Sigmoid colon (tissue), 7 donors: Measurements from ENCODE around the gene SLC39A6. TPM values are rescaled to one million over a fixed set of nuclear protein-coding genes. Genes with fewer than 3 reads are reported as not detected.

Experiments
- DNase-seq: peaks from one replicate; pipeline ENCODE4 v3.0.0-alpha.2; 2019
- H3K27ac ChIP-seq, 4 donors: fragments of 200-600 bp; sonication (generic); one replicate each; pipeline ENCODE4 v1.5.1; 2016 to 2019; ENCODE audit warnings: mild to moderate bottlenecking in 1 of 4
- H3K27me3 ChIP-seq, 3 donors: fragments of 200-600 bp; sonication (generic); one replicate each; pipeline ENCODE4 v1.5.1; 2019; ENCODE audit warnings: mild to moderate bottlenecking in 1 of 3
- H3K36me3 ChIP-seq, 4 donors: fragments of 200-600 bp; sonication (generic); one replicate each; pipeline ENCODE4 v1.5.1; 2016 to 2019
- H3K4me1 ChIP-seq, 4 donors: fragments of 200-600 bp; sonication (generic); one replicate each; pipeline ENCODE4 v1.5.1; 2017 to 2019
- H3K4me3 ChIP-seq, 4 donors: fragments of 200-600 bp; sonication (generic); one replicate each; pipeline ENCODE4 v1.5.1; 2017 to 2019; ENCODE audit warnings: mild to moderate bottlenecking in 2 of 4, moderate library complexity in 1 of 4
- H3K9me3 ChIP-seq, 4 donors: fragments of 200-600 bp in 3 of 4; sonication (generic) in 3 of 4; one replicate each; pipeline versions ENCODE4 v1.5.1 to v1.6.1; 2013 to 2019
- EP300 ChIP-seq, 4 donors: sonication (generic); formaldehyde crosslinking; IDR thresholded peaks; one replicate each; pipeline ENCODE4 v1.6.1; 2017; ENCODE audit warnings: antibody characterized with exemption in 4 of 4
- POLR2A ChIP-seq, 2 donors: fragments of 450-650 bp; IDR thresholded peaks; one replicate each; pipeline ENCODE4 v1.6.1; 2016; ENCODE audit warnings: antibody characterized with exemption in 2 of 2, mild to moderate bottlenecking in 2 of 2, moderate library complexity in 2 of 2
- POLR2AphosphoS5 ChIP-seq, 4 donors: sonication (generic); formaldehyde crosslinking; IDR thresholded peaks; one replicate each; pipeline ENCODE4 v1.6.1; 2017; ENCODE audit warnings: antibody characterized with exemption in 4 of 4
- WGBS, 2 donors: extraction: QIAGEN DNeasy Blood & Tissue Kit; methylation state at CpG; one replicate each; pipeline ENCODE4 v1.1.7; 2013; 5-methylcytosine and 5-hydroxymethylcytosine counted together
- intact Hi-C: fragments of 100-400 bp; cut with DNase I; formaldehyde crosslinking; loops from one replicate; pipeline ENCODE4 v1.15.1; 2023
- polyA plus RNA-seq, 3 donors: library from polyadenylated mRNA; stranded (reverse); fragments of 200-250 nt; gene quantifications; one replicate each; pipeline ENCODE4 v1.2.3, GENCODE V29; 2013
- total RNA-seq, 4 donors: library from RNA; depleted of rRNA; stranded (reverse); fragments of >200 nt; gene quantifications; one replicate each; pipeline ENCODE4 v1.1.0, GENCODE V29; 2016
- TF ChIP-seq, protein P1 (sequence below), 4 experiments: fragments of 450-650 bp in 3 of 4; fragments of 200-600 bp in 1 of 4; IDR thresholded peaks; one replicate each; pipeline ENCODE4 v1.5.1; 2016 to 2019; ENCODE audit warnings: antibody characterized with exemption in 4 of 4, mild to moderate bottlenecking in 3 of 4, moderate library complexity in 2 of 4
- donor health status: healthy with polysubstance abuse.
- donor health status: Bipolar disorder and iron deficiency.
- donor health status: healthy.

The SLC39A6 gene
- total and polyA plus RNA-seq, 7 donors = 1.8 to 34.6 (median 28.1) TPM

DNA sequence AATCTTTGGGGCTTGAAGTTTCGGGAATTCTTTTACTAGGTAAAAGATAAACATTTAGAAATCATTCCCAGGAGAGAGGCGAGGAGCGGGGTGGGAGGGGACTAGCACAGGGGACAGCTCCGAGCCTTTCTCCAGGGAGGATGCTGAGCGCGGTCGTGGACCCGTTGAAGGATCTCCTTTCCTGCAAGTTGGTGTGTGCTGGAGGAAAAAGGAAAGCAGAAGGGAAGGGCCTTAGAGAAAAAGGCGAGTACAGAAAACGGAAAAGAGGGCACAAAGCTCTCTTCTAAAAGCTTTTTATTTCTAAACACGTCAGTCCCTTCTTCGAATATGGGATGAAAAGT lies 640 bp downstream of the SLC39A6 start:
- WGBS, 2 donors = 1% methylated on average over 12 of the region's 12 CpGs
- intact Hi-C loops = loop anchor here (5.0 kb wide), 2 partner anchors 156 to 631 kb away; partner anchors contain the start of genes INO80C and RMP24
- no peaks in the 10 kb centered on the region for H3K9me3 ChIP-seq
- peak overlapping the region; percentile 96 to 99 (median 98) for H3K27ac ChIP-seq
- H3K4me1 ChIP-seq = peaks cover 6 to 40% (median 30%) of the 10 kb centered on the region in 4 donors
- TF ChIP-seq, protein P1, sequence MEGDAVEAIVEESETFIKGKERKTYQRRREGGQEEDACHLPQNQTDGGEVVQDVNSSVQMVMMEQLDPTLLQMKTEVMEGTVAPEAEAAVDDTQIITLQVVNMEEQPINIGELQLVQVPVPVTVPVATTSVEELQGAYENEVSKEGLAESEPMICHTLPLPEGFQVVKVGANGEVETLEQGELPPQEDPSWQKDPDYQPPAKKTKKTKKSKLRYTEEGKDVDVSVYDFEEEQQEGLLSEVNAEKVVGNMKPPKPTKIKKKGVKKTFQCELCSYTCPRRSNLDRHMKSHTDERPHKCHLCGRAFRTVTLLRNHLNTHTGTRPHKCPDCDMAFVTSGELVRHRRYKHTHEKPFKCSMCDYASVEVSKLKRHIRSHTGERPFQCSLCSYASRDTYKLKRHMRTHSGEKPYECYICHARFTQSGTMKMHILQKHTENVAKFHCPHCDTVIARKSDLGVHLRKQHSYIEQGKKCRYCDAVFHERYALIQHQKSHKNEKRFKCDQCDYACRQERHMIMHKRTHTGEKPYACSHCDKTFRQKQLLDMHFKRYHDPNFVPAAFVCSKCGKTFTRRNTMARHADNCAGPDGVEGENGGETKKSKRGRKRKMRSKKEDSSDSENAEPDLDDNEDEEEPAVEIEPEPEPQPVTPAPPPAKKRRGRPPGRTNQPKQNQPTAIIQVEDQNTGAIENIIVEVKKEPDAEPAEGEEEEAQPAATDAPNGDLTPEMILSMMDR (IDR thresholded peaks at IDR 0.05) = no peak
- TF ChIP-seq EP300 (IDR thresholded peaks at IDR 0.05) (no peak), POLR2AphosphoS5 (IDR thresholded peaks at IDR 0.05) (no peak), POLR2A (IDR thresholded peaks at IDR 0.05) (no peak)
- H3K36me3 ChIP-seq = peaks cover 0 to 10% (median 2%) of the 10 kb centered on the region in 4 donors
- H3K27me3 ChIP-seq = no peaks in the 10 kb centered on the region
- peak overlapping the region; percentile 68 to 89 (median 74) for H3K4me3 ChIP-seq
- no peak for DNase-seq

DNA sequence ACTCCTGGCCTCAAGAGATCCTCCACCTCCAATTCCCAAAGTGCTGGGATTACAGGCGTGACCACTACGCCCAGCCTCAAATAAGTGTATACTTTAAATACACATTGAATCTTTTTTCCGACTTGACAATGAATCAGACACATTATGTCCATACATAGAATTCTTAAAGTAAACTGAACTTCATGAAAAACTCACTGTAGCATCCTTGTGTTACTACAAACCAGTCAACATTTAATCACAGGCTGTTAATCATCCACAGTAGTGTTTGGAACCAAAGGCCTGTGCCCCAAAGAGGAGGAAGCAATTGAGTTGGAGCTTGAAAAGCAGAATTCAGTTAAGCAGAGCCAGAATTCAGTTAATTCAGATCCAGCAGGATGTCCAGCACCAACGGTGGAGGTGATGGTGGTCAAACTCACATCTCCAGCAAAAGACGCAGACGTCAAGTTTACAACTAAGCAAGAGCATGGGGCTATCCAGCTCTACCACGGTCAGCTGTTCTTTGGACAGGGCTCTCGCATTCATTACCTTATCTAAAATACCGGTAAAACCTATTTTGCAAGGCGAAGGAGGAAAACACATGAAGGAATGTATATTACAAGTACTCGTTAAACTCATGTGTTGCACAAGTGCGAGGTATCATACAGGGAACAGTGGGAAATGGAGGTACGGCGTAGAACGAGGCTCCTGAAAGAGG lies 1.2 kb downstream of the SLC39A6 start:
- Histone ChIP-seq H3K27ac (peak overlapping the region; percentile 96 to 99 (median 98)), H3K4me1 (peaks cover 6 to 37% (median 29%) of the 10 kb centered on the region in 4 donors), H3K9me3 (no peaks in the 10 kb centered on the region), H3K27me3 (no peaks in the 10 kb centered on the region), H3K36me3 (peaks cover 0 to 14% (median 2%) of the 10 kb centered on the region in 4 donors), H3K4me3 (peak overlapping the region; percentile 68 to 89 (median 74))
- intact Hi-C loops = loop anchor here (5.0 kb wide), 2 partner anchors 156 to 631 kb away; partner anchors contain the start of genes INO80C and RMP24
- TF ChIP-seq, protein P1 (IDR thresholded peaks at IDR 0.05) = no peak
- TF ChIP-seq EP300 (IDR thresholded peaks at IDR 0.05) (no peak), POLR2A (IDR thresholded peaks at IDR 0.05) (no peak), POLR2AphosphoS5 (IDR thresholded peaks at IDR 0.05) (no peak)
- DNase-seq = no peak
- WGBS, 2 donors = 35 to 44% methylated on average over 15 of the region's 15 CpGs

- no peaks in the 10 kb centered on the region for H3K27me3 ChIP-seq
- no peaks in the 10 kb centered on the region for H3K9me3 ChIP-seq
- H3K36me3 ChIP-seq = peaks cover 0 to 27% (median 5%) of the 10 kb centered on the region in 4 donors
- 94 to 95% methylated on average over 8 of the region's 8 CpGs for WGBS, 2 donors
- no peak overlapping the region for H3K27ac ChIP-seq
- intact Hi-C loops = loop anchor here (5.0 kb wide), 2 partner anchors 154 to 629 kb away; partner anchors contain the start of genes INO80C and RMP24
- no peak for TF ChIP-seq POLR2A (IDR thresholded peaks at IDR 0.05)
- TF ChIP-seq EP300 (IDR thresholded peaks at IDR 0.05) = no peak
- TF ChIP-seq, protein P1 (IDR thresholded peaks at IDR 0.05) = no peak
- TF ChIP-seq POLR2AphosphoS5 (IDR thresholded peaks at IDR 0.05) = no peak
- no peak overlapping the region for H3K4me3 ChIP-seq
- H3K4me1 ChIP-seq = peaks cover 6 to 26% (median 17%) of the 10 kb centered on the region in 4 donors
- no peak for DNase-seq
Measured at GRCh38 chr18:36126668-36127067, 2.5 kb downstream of the SLC39A6 start.

DNA sequence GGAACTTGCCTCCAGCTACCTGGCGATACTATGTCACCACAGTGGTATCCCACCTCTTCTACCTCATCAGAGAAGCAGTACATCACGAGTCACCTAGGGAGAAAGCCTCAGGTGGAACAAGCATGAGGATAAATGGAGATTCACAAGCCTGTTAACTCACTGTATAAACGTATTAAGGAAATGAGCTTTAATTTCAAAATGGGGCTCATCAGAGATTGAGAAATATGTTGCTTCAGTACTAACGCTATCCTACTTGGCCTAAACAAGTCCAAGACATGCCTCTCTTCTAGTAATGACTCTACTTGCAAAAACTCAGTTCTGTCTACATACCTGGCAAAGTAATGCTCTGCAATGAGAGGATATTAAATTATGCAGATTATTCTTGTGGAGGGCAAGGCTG lies 4.3 kb downstream of the SLC39A6 start:
- intact Hi-C loops = loop anchor here (5.0 kb wide), 2 partner anchors 153 to 628 kb away; partner anchors contain the start of genes INO80C and RMP24

More for the DNA sequence above, 4.3 kb downstream of the SLC39A6 start:
- Histone ChIP-seq H3K9me3 (no peaks in the 10 kb centered on the region), H3K4me1 (peaks cover 0 to 11% (median 7%) of the 10 kb centered on the region in 4 donors), H3K36me3 (peaks cover 0 to 39% (median 6%) of the 10 kb centered on the region in 4 donors), H3K4me3 (no peak overlapping the region), H3K27ac (no peak overlapping the region), H3K27me3 (no peaks in the 10 kb centered on the region)
- 94 to 96% methylated on average over 4 of the region's 4 CpGs for whole genome bisulfite sequencing, 2 donors
- no peak for DNase-seq
- TF ChIP-seq, protein P1 (IDR thresholded peaks at IDR 0.05) = no peak
- no peak for TF ChIP-seq POLR2AphosphoS5 (IDR thresholded peaks at IDR 0.05)
- no peak for TF ChIP-seq EP300 (IDR thresholded peaks at IDR 0.05)
- TF ChIP-seq POLR2A (IDR thresholded peaks at IDR 0.05) = no peak
